HG02973 (cell line): ENCODE results near the gene CDKN2B.

Experiments used
- ATAC-seq: cut with Tn5 transposase; IDR thresholded peaks from one replicate; pipeline ENCODE4 v1.9.1; 2021; ENCODE audit warnings: moderate library complexity; ENCODE audit not compliant: unreplicated experiment

CDKN2B gene

DNA sequence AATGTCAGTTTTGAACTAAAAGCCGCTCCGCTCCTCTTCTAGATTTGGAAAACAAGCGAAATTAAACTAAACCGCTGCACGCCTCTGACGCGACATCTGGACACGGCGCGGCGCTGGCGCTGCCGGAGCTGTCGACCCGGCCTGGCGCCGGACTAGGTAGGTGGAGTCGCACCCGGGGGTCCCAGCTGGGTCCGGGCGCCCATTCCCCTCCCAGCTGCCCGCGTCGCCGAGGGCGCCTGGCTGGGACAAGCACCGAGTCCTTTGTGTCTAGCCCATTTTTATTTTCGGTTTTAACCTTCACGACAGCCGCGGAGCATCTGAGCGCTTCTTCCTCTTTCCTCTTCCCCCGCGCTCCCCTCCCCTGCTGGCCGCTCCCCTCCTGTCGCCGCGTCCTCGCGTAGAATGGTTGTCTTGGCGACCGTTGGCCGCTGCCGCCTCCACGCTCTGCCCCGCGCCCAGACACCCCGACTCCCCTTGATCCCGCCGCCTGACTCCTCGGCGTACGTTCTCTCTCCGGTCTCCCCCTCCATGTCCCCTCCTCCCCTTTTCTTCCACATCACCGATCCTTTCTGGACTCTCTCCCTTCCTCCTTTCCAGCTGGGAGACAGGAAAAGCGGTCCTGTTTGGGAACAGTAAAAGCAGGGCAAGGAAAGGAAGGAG lies 14.0 kb downstream of the CDKN2B start:
- ATAC-seq: peak; percentile 79

GRCh38 chr9:21994556-21995005 lies 14.5 kb downstream of the CDKN2B start, which contains the start of gene CDKN2B-AS1:
Gene CDKN2B-AS1, plus strand, starts transcription at chr9:21994791.
- ATAC-seq: peak; percentile 37

GRCh38 chr9:21993893-21994555 lies 15.1 kb downstream of the CDKN2B start, which contains the start of gene CDKN2A:
Gene CDKN2A, minus strand, starts transcription at chr9:21994392.
- ATAC-seq: peak; percentile 32

DNA sequence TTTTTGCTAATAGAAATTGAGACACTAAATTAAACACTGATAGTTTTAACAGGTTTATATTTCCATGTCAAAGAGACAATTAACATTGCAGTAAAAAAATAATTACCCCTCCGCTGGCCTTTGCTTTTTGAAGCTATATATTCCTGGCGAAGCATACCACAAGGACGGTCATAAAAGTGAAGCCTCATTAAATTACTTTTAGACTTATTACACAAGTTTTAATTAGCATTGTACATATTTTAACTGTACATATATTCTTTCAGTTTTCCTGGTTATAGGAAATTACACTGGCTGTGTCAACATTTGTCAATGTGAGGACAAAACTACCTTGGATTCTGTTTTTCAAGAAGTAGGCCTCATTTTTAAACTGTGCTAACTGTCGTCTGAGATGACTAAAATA lies 16.1 kb downstream of the CDKN2B start:
- no peak for ATAC-seq

DNA sequence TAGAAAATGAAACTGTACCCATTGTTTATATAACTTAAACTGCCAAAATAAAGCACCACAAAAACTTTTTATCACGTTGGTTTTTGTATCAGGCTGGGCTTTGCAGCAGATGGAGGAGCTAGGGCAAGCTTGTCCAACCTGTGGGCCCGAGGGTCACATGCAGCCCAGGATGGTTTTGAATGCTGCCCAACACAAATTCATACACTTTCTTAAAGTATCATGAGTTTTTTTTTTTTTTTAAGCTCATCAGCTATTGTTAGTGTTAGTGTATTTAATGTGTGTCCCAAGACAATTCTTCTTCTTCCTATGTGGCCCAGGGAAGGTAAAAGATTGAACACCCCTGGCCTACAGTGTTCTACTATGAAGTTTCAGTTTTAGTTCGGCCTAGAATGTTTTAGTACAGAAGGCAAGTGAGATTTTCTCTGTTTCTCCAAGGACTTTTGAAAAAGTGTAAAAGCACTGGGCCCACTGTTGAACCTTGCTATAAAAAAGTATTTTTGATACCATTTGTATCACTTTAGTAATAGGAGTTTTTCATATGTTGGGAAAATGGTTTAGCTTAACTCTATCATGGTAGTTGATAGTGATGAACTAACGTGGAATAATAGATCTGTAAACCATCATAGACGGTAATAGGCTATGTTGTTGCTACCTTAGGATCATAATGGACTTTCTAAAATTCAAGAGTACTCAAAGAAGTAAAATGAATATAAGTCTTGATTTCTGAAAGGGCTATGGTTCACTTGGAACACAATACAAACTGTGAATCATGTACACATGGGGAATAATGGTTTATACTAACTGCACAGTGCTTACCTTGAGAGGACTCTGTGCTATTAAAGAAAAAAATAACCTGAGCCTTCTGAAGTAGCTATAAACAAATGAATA lies 17.8 kb downstream of the CDKN2B start:
- no peak for ATAC-seq

DNA sequence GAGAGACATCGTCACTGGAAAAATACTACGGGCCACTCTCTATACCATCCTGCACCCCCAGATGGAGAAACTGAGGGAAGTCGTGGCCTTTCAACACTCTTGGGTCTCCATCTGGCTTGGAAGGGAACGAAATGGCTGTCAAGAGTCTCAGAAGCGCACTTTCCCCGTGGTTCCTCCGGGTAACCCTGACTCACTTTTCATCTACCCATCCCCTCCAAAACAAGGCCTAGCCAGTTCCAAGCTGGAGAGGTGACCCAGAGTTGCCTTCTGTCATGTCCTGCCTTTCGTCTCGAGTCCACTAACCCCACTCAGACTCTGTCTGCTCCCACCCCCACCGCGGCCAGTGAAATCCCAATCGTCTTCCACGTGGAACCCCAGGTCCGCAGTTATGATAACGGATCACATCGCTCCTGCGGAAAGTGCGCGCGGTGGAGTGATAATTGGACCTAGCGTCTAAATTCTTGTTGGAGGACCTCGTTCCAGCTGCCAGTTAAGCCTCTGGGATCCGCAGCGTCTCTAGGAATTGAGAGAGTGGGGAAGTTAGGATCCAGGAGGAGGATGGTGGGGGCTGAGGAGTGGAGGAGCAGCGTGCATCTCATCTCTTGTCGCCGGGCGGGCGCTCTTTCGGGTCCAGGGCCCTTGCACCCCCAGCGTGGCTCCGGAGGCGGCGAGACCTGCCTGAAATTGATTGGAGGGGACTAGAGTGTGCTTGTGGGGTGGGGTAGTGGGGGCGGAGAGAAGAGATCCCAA lies 19.5 kb downstream of the CDKN2B start:
- ATAC-seq: no peak

- no peak for ATAC-seq
These were observed 20.8 kb downstream of the CDKN2B start for GRCh38 chr9:21988056-21988990.

GRCh38 chr9:21985964-21986667 lies 23.0 kb downstream of the CDKN2B start:
- no peak for ATAC-seq

DNA sequence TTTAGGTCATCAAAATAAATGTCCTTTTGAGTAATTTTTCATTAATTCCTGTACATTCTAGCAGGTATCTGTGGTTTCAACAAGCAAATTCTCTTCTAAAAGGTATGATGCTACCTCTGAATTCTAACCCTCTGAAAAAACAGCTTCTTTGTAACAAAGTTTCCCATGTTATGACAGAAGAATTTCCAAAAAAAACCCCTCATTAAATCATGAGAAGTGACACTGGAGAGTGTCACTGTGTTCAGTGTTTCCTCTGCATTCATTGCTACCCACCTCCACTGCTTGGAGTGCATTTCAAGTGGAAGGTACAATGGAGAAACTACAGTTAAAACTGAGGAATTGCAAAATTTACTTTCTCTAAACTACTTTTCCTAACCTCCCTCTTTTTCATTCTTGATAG lies 25.0 kb downstream of the CDKN2B start:
- no peak for ATAC-seq

DNA sequence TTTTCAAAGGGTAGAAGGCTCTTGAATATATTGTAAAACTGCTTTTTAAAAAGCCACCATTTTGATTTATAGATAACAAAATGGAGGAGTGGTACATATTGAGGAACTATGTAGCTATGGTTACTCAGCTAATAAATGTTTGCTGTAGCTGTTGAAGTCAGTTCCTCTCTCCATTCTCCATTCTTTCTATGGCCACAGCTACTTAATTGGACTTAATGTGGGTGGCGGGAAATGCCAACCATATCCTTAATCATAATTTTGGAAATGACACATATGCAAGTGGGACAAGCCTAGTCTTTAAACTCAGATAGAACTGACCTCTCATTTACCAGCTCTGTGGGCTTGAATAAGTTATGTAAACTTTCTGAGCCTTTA lies 25.6 kb downstream of the CDKN2B start:
- ATAC-seq: no peak

GRCh38 chr9:21982861-21983560 lies 26.1 kb downstream of the CDKN2B start:
- no peak for ATAC-seq

- ATAC-seq: no peak
These were observed 26.7 kb downstream of the CDKN2B start for GRCh38 chr9:21982391-21982790.

DNA sequence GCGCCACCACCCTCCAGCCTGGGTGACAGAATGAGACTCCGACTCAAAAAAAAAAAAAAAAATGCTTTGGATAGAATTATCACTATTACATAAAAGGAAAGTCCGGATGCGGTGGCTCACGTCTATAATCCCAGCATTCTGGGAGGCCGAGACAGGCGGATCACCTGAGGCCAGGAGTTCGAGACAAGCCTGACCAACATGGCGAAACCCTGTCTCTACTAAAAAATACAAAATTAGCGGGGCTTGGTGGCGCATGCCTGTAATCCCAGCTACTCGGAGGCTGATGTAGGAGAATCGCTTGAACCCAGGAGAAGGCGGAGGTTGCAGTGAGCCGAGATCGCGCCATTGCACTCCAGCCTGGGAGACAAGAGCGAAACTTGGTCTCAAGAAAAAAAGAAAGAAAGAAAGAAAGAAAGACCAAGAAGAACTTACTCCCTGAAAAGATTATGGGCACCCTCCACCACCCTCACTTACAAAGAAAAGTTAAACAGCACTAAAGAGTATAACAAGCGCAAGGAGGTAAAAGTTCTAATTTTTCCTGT lies 32.7 kb downstream of the CDKN2B start:
- ATAC-seq: no peak

DNA sequence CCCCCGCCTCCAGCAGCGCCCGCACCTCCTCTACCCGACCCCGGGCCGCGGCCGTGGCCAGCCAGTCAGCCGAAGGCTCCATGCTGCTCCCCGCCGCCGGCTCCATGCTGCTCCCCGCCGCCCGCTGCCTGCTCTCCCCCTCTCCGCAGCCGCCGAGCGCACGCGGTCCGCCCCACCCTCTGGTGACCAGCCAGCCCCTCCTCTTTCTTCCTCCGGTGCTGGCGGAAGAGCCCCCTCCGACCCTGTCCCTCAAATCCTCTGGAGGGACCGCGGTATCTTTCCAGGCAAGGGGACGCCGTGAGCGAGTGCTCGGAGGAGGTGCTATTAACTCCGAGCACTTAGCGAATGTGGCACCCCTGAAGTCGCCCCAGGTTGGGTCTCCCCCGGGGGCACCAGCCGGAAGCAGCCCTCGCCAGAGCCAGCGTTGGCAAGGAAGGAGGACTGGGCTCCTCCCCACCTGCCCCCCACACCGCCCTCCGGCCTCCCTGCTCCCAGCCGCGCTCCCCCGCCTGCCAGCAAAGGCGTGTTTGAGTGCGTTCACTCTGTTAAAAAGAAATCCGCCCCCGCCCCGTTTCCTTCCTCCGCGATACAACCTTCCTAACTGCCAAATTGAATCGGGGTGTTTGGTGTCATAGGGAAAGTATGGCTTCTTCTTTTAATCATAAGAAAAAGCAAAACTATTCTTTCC lies 34.2 kb downstream of the CDKN2B start:
- peak; percentile 63 for ATAC-seq

GRCh38 chr9:21974343-21974721 lies 34.8 kb downstream of the CDKN2B start:
- no peak for ATAC-seq

- ATAC-seq: no peak
These were observed 36.7 kb downstream of the CDKN2B start for GRCh38 chr9:21972361-21972760.

DNA sequence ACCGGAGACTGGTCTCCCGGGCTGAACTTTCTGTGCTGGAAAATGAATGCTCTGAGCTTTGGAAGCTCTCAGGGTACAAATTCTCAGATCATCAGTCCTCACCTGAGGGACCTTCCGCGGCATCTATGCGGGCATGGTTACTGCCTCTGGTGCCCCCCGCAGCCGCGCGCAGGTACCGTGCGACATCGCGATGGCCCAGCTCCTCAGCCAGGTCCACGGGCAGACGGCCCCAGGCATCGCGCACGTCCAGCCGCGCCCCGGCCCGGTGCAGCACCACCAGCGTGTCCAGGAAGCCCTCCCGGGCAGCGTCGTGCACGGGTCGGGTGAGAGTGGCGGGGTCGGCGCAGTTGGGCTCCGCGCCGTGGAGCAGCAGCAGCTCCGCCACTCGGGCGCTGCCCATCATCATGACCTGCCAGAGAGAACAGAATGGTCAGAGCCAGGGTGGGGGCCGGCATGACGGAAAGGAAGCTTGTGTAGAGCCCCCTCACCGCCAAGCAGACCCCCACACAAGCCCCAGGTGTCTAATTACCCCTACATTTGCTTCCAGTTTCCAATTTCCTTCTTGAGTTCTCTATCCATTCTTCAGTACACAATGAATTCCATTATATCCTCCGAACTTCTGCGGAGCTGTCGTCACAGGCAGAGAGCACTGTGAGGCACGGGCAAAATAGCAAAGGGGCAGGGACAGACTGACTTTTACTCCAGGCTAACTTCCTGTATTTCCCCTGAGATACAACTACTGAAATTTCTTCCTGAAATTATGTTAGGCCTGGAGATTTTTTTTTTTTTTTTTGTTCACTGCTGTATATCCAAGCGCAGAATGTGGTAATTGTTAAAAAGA lies 38.1 kb downstream of the CDKN2B start:
- no peak for ATAC-seq
